Measurements from ENCODE around the gene PTPRN2.
"Not testable (repeated sequence)": the region's sequence is repeated elsewhere in the genome, so short reads cannot be mapped to it uniquely, and the experiment has no call there.

Gene PTPRN2

DNA sequence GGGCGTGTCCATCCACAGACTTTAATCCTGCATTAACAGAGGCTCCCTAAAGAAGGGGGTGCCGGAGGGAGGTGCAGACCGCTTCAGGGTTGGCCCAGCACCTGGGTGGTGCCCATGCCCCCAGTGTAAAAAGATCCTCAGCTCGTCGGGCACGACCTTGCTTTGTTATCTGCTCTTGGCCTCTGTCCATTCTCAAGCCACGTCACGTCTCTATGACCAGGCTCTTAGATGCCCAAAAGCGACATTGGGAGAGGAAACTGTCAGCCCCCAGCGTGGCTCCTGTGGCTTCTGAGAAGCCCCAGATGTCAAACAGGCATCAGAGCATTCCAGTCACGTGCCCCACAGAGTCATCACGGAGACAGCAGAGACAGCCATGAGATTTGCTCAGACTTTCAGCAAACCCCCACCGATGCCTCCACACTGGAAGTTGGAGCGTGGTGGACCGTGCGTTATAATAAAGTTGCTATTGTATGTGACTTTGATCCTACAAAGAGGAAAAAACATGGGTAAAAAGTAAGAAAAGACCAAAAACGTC, 55.5 kb downstream of the PTPRN2 start:
- no peak for DNase-seq (ENCODE audit: low read depth)

DNA sequence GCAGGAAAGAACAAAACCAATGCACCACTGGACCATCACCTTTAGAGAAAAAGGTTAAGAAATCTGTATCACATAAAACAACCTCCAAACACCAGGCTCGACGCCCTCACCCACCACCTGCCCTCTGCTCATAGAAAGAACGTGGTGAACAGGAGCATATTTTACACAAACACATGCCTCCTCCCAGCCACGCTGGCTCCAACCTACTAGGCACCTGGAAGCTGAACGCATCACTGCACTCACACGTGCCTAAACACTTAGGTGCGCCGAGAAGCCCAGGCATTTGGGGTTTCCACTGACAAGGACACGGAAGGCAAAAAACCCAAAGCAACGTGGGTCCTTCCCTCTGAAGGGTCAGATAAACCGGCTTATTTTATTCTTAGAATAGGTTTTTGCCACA, 56.0 kb downstream of the PTPRN2 start:
- DNase-seq (ENCODE audit: low read depth): no peak

DNA sequence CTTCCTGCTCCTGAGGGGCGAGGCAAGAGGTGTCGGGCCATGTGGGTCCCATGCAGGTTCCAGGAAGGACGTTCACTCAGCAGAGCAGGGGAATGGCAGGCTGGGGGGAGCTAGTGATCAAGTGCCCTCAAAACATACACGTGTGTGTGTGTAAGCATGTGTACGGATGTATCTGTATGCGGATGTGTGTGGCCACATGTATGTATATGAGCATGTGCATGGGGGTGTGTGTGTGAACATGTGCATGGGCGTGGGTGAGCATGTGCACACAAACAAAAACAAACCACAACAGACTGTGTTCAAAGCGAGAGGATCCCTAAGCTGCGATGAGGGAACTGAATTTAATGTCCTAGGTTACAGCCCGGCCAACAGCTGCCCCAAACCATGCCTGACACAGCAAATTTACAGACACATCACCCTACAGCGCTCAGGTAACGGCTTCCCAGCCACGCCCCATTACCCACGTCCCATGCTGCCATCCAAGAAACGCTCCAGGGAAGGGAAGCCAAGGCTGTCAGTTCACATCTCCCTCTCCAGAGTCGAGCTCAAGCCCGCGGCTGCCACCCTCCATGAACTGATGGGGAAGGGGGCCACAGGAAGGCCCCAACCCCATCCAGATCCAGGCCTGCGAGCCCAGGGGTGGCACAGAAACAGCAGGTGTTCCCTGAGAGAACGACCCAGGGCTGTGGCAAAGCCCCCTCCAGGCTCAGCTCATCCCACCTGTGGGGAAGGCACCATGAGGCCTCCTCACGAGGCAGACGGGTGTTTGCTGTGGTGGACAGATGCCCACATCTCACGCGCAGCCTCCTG, 56.6 kb downstream of the PTPRN2 start:
- no peak for DNase-seq (ENCODE audit: low read depth)

DNA sequence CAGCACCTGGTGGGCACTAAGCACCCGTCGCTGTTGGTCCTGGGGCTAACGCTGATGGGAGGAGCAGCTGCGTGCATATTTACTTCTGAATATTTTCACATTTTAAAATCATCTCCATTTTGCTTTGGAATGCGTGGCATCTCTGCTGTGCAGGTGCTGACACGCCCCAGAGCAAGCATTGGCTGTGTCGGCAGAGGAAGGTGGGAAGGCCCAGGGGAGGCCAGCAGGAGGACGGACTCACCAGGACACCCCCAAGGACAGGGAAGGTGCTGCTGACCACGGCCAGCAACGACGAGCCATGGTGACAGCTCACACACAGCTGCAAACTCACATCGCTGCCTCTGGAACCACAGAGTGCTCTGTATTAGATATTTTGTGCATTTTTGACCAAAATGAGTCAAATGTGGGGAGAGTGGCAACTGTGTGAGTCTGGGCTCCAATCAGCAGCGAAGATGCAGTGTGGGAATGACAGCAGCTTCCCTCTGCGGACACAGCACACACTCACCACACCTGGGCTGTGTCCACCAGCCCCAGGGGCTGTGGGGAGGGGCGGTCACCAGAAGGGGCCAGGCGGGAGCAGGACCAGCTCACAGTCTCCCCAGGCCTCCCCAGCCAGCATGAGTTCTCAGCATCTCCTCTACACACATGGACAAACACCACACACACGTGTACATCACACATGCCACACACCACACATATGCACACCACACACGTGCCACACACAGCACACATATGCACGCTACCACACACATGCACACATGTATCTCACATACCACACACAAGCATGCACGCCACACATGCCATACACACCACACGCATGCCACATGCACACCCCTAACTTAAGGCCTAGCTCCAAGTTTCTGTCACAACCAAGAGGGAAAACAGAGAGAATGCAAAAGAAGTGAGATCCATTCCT, 58.2 kb downstream of the PTPRN2 start:
- no peak for DNase-seq (ENCODE audit: low read depth)

DNA sequence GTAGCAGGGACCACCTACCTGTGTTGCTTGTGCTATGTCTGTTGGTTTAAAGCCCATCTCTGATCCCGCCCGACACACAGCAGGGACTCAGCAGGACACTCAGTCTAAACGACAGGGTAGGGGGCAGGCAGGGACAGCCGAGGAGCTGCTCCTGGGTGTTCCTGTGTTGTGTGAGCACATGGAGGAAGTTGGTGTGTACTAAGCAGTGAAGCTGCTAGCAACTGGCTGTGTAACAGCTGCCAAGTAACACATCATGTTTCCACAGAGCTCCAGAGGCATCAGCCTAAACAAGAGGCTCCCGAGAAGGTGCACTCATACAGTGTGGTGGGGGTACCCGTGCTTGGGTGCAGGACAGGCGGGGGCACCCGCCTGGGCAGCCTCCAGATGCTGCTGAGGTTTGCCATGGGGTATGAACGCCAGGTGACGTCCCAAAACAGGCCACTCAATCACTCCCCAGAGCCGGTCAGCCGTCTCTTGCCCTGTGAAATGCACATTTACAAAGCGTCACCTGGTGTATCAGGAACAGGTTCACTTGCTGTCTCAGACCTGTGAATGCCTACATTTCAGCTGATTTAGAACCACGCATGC, 59.6 kb downstream of the PTPRN2 start:
- no peak for DNase-seq (ENCODE audit: low read depth)

DNA sequence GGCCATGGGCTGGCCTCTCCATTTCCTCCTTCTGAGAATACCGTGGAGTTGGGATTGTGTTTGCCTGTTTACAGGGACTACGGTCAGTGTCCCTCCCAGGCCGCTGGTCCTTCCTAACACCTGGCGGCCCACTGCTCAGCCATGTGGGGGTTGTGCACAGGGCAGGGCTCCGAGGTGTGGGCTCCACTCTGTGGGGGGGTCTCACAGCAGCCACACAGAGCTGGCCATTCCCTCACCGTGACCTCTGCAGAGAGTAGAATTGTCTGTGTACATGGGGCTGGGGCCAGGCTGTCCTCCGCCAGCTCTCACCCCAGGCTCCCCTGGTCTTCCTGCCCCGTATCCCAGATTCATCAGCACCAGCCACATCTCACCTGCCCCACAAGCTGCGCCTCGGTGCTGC, 60.1 kb downstream of the PTPRN2 start:
- no peak for DNase-seq (ENCODE audit: low read depth)

DNA sequence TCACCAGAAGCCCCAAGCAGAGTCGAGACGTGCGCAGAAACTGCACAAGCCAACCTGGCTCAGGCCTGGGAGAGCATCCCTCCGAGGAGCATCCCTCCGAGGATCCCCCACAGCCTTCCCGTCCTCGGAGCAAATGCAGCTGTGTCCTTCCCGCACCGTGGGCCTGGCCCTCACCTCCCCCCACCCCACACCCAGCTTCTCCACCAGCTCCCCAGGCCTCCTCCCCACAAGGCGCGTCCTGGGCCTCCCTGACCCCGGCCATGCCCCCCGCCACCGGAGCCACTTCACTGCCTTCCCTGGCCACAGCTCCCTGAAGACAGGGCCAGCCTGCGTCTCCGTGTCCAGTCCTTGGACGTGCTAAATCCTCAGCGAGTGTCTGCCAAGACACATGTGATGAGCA, 60.6 kb downstream of the PTPRN2 start:
- DNase-seq (ENCODE audit: low read depth): no peak

DNA sequence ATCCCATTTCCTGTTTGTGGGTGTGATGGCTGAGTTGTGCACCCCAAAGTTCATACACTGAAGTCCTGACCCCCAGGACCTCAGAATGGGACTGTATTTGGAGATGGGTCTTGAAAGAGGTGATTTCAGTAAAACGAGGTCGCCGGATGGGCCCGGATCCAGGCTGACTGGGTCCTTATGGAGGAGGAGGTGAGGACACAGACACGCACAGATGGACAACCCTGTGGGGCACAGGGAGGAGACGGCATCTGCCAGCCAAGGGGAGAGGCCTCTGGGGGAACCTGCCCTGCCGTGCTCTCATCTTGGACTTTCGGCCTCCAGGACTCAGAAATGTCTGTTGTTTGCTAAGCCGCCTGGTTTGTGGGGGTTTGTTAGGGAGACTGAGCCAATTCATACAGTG, 61.1 kb downstream of the PTPRN2 start:
- no peak for DNase-seq (ENCODE audit: low read depth)

DNA sequence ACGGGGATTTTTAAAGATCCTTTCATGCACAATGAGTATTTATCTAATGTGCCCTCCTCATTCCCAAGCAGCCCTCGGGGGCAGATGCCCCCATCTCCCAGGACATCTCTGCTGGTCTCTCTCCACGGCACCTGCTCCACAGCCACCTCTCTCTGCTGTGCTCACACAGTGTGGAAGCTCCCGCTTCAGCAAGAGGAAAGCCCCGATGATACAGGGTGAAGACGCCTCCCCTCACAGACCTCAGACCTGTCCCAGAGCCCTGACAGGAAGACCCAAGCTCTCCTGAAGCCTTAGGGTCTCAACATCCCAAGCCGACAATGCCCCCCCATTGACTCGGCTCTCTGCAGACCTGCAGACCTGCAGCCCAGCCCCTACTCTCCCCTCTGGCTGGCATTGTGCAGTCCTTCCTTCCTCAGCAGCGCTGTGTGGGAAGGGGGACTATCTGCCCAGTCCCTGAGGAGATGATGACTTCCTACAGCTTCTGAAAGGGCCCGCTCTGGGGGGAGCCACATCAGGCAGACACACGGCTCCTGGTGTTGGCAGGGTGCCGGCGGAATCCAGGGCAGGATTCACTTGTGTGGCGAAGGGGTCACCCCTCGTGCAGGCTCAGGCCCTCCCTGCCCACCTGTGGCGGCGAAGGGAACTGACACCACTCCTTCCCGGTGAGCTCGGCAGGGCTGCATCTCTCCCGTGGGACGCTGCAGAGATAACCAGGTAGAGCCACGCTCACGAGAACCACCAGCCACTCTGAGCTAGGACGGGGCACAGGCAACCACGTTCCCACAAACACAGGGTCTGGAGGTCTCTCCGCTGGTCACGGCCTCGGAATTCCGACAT, 61.8 kb downstream of the PTPRN2 start:
- DNase-seq (ENCODE audit: low read depth): no peak

DNA sequence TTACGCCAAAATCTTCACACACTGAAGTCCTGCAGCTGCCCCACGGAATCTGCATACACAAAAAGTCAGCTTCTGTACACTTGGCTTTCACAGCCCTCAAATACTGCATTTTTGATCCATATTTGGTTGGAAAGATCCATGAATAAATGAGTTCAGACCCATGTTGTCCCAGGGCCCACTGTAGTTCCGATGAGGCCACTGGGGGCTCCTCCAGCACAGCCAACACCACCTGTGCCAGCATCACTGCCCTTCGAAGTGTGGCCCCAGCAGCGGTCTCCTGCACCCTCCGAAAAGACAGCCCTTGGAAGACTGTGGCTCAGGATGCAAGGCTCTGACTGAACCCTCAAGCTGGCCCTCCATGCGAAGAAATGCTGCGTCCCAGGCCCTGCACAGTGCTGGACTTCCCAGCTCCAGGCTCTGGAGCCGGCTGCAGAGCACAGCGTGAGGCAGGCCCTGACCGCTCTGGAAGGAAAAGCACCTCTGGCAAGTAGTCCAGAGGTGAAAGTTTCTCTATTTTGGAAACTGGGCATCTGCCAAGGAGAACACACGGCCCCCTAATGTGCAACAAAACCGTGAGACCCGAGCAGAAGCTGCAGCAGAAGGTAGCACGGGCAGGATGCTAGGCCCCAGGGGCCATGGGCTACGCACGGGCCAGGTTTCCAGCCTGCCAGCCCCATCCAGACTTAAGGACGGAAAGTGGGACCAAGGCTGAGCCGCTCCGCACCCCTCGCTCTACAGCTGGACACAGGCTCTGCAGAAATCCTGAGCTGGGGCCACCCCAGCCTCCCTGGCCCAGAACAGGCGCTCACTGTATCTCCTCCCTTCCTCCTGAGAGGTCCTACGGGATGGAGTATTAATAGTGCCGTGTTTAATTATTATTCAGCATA, 62.6 kb downstream of the PTPRN2 start:
- DNase-seq (ENCODE audit: low read depth): no peak

DNA sequence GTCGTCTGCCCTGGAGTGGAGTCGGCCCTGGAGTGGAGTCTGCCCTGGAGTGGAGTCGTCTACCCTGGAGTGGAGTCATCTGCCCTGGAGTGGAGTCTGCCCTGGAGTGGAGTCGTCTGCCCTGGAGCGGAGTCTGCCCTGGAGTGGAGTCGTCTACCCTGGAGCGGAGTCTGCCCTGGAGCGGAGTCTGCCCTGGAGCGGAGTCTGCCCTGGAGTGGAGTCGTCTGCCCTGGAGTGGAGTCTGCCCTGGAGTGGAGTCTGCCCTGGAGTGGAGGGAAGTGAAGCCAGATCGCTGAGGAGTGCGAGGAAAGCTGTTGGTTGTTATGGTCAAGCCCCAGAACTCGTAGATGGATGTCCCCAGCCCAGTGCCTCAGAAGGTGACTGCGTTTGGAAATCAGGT, 63.3 kb downstream of the PTPRN2 start:
- not testable (repeated sequence) for DNase-seq (ENCODE audit: low read depth)

DNA sequence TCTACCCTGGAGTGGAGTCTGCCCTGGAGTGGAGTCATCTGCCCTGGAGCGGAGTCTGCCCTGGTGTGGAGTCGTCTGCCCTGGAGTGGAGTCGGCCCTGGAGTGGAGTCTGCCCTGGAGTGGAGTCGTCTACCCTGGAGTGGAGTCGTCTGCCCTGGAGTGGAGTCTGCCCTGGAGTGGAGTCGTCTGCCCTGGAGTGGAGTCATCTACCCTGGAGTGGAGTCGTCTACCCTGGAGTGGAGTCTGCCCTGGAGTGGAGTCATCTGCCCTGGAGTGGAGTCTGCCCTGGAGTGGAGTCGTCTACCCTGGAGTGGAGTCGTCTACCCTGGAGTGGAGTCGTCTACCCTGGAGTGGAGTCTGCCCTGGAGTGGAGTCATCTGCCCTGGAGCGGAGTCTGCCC, 63.7 kb downstream of the PTPRN2 start:
- not testable (repeated sequence) for DNase-seq (ENCODE audit: low read depth)

DNA sequence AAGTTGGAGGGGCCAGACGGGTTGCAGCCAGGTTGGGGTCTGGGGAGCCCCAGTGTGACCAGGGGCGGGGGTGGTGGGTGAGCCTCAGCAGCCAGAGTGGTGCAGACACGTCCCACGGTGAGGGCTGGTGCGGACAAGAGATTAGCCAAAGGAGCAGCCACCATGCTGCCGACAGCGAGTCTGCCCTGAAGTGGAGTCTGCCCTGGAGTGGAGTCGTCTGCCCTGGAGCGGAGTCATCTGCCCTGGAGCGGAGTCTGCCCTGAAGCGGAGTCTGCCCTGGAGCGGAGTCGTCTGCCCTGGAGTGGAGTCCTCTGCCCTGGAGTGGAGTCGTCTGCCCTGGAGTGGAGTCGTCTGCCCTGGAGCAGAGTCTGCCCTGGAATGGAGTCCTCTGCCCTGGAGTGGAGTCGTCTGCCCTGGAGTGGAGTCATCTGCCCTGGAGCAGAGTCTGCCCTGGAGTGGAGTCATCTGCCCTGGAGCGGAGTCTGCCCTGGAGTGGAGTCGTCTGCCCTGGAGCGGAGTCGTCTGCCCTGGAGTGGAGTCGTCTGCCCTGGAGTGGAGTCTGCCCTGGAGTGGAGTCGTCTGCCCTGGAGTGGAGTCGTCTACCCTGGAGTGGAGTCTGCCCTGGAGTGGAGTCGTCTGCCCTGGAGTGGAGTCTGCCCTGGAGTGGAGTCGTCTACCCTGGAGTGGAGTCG, 64.3 kb downstream of the PTPRN2 start:
- not testable (repeated sequence) for DNase-seq (ENCODE audit: low read depth)

DNA sequence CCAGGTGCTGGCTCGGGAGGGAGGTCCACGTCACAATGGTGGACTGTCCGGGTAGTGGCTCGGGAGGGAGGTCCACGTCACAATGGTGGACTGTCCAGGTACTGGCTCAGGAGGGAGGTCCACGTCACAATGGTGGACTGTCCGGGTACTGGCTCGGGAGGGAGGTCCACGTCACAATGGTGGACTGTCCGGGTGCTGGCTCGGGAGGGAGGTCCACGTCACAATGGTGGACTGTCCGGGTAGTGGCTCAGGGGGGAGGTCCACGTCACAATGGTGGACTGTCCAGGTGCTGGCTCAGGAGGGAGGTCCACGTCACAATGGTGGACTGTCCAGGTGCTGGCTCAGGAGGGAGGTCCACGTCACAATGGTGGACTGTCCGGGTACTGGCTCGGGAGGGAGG, 65.8 kb downstream of the PTPRN2 start:
- DNase-seq (ENCODE audit: low read depth): not testable (repeated sequence)

DNA sequence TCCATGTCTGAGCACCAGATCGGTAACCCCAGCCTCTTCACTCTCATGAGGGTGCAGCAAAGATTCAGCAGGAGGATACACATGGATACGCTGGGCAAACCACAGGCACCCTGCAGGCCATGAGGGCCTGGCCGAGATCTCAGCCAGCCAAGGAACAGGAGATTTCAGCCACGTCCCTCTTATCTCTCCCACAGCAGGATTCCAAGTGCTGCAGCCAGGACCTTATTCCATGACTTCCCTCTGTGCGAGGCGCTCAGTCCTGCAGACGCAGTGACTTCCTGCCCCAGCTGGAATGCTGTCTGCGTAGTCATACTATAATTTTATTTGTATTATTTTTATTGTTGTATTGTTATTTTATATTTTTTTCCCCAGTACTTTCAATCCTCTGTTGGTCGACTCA, 66.8 kb downstream of the PTPRN2 start:
- DNase-seq (ENCODE audit: low read depth): no peak

DNA sequence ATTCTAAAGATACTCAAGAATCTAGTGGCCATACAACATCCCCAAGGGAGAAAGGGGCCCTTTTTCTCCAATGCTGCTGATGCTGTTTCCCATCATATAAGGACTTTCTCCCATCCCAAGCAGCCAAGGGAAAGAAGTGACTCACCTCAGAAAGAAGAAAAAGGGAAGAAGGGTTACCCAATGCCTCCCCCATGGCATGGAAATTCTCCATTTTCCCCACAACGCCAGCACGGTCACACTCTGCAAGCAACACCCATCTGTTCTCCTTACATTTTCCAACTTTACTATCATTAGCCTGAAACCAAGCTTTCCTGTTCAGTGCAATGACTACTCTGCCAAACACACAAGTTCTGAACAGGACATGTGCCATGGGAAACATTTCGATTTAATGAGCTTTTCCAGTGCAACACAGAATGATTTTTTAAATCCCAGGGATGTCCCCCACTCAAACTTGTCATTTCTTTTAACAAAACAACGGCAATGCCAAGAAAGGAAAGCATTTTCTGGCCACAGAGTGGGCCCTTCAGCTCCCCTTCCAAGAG, 67.9 kb downstream of the PTPRN2 start:
- no peak for DNase-seq (ENCODE audit: low read depth)

DNA sequence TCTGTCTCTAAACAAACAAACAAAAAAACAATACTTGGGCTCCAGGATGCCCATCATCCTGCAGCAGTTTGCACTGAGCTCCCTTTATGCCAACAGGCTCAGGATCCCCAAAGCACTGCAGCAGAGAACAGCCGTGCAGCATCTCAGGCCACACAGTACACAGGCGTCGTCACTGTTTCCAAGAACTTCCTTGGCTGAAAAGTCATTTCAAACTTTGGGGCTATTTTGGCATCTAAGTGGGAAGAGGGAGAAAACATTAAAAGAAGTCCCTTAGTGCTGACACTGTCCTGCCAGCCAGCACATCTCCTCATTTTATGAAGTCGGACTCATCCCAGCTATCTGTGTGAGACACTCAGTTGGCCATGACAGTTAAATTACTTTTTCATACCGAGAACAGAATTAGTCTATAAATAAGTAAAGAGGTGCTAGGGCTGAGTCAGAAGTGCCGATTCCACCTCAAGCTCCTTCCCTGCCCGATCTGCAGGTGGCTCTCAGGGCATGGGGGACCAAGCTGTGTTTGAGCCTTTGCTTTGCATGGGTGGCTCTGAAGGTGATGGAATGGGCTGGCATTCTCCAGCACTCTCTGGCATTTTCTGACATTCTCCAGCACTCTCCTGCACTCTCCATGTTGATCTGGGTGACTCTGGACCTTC, 68.5 kb downstream of the PTPRN2 start:
- DNase-seq (ENCODE audit: low read depth): no peak

DNA sequence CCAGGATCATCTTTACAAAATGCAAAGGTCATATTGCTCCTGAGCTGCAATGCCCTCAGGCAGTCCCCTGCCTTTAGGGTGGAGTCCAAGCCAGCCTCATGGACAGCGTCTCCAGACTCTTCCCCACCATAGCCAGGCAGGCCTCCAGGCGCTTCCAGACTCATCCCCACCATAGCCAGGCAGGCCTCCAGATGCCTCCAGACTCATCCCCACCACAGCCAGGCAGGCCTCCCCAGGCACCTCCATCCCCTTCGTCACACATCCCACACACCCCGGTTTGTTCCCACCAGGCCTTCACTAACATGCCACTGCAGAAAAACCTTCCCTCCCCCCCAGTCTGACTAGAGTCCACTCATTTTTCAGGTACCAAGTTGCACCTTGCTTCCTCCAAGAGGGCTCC, 70.1 kb downstream of the PTPRN2 start:
- DNase-seq (ENCODE audit: low read depth): no peak

DNA sequence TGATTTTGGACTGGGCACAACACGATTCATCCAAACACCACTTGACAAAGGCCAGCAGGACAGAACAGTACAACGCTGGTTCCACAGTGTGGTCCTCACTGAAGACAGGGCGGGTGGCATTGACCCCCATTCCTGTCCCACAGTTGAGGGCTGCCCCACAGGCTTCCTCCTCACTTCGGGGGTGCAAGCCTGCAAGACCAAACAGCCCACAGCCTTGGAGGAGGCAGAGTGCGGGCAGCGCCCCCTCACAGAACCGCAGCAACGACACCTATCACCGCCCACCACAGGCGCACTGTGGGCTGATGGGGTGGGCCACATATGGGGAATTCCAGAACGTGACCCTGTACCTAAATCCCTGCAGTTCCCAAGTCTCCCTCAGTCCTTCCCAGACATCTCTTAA, 70.6 kb downstream of the PTPRN2 start:
- DNase-seq (ENCODE audit: low read depth): no peak

All from stimulated activated CD4-positive, alpha-beta T cell treated with anti-CD3 and anti-CD28 coated beads, Interleukin-2, amount 100 ng/mL, for 4 hours (primary cell).